Measurements from ENCODE around the gene KCNQ1. TPM values are rescaled to one million over a fixed set of nuclear protein-coding genes. Genes with fewer than 3 reads are reported as not detected.
A peak's percentile ranks its signal among the peaks of the same experiment; 100 is the strongest.

KCNQ1 gene
- total RNA-seq, 3 donors from 2014 or later, result 15.5 to 44.7 (median 37.4) TPM

- Histone ChIP-seq H3K9me3 (no peaks in the 10 kb centered on the region), H3K4me1 (ENCODE audit: low read depth) (peaks cover 18% of the 10 kb centered on the region), H3K36me3 (ENCODE audit: low read depth) (no peaks in the 10 kb centered on the region), H3K4me3 (no peak overlapping the region)
- ATAC-seq (peak; percentile 27), DNase-seq (peak; percentile 62 to 80 (median 76))
- TF ChIP-seq, protein P1, sequence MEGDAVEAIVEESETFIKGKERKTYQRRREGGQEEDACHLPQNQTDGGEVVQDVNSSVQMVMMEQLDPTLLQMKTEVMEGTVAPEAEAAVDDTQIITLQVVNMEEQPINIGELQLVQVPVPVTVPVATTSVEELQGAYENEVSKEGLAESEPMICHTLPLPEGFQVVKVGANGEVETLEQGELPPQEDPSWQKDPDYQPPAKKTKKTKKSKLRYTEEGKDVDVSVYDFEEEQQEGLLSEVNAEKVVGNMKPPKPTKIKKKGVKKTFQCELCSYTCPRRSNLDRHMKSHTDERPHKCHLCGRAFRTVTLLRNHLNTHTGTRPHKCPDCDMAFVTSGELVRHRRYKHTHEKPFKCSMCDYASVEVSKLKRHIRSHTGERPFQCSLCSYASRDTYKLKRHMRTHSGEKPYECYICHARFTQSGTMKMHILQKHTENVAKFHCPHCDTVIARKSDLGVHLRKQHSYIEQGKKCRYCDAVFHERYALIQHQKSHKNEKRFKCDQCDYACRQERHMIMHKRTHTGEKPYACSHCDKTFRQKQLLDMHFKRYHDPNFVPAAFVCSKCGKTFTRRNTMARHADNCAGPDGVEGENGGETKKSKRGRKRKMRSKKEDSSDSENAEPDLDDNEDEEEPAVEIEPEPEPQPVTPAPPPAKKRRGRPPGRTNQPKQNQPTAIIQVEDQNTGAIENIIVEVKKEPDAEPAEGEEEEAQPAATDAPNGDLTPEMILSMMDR (IDR thresholded peaks at IDR 0.05), result no peak
- intact Hi-C loops (cut with DNase I, micrococcal nuclease), result loop anchor here in 1 of 2 donors (10.0 kb wide), 1 partner anchor 466 kb away; no protein-coding TSS in a partner anchor
Measured at GRCh38 chr11:2890466-2891294, 445.9 kb downstream of the KCNQ1 start.

- Histone ChIP-seq H3K9me3 (no peaks in the 10 kb centered on the region), H3K4me1 (ENCODE audit: low read depth) (peaks cover 14% of the 10 kb centered on the region), H3K36me3 (ENCODE audit: low read depth) (no peaks in the 10 kb centered on the region), H3K4me3 (no peak overlapping the region)
- TF ChIP-seq, protein P1 (IDR thresholded peaks at IDR 0.05), result no peak
- DNase-seq, result peak; percentile 21 to 76 (median 74)
- intact Hi-C loops (cut with DNase I, micrococcal nuclease), result loop anchor here in 1 of 2 donors (10.0 kb wide), 1 partner anchor 467 kb away; no protein-coding TSS in a partner anchor
- ATAC-seq, result peak; percentile 9
Measured at GRCh38 chr11:2891326-2892214, 446.8 kb downstream of the KCNQ1 start.

GRCh38 chr11:2892215-2892966 lies 447.6 kb downstream of the KCNQ1 start:
- intact Hi-C loops (cut with DNase I, micrococcal nuclease), result loop anchor here in 1 of 2 donors (10.0 kb wide), 1 partner anchor 468 kb away; no protein-coding TSS in a partner anchor
- Histone ChIP-seq H3K36me3 (ENCODE audit: low read depth) (no peaks in the 10 kb centered on the region), H3K4me1 (ENCODE audit: low read depth) (peaks cover 11% of the 10 kb centered on the region), H3K9me3 (no peaks in the 10 kb centered on the region), H3K4me3 (no peak overlapping the region)
- ATAC-seq (peak; percentile 59), DNase-seq (peak; percentile 67 to 83 (median 70))
- TF ChIP-seq, protein P1 (IDR thresholded peaks at IDR 0.05), result peak; percentile 76

- TF ChIP-seq, protein P1 (IDR thresholded peaks at IDR 0.05), result no peak
- Histone ChIP-seq H3K4me1 (ENCODE audit: low read depth) (peaks cover 11% of the 10 kb centered on the region), H3K9me3 (no peaks in the 10 kb centered on the region), H3K36me3 (ENCODE audit: low read depth) (no peaks in the 10 kb centered on the region), H3K4me3 (no peak overlapping the region)
- intact Hi-C loops (cut with DNase I, micrococcal nuclease), result loop anchor here in 1 of 2 donors (10.0 kb wide), 1 partner anchor 468 kb away; no protein-coding TSS in a partner anchor
- DNase-seq, result peak in 2 of 3 donors; percentile 56 to 75
- peak; percentile 55 for ATAC-seq
Measured at GRCh38 chr11:2892967-2893528, 448.2 kb downstream of the KCNQ1 start.
